ENCODE data around the gene CDH24. TPM values are rescaled to one million over a fixed set of nuclear protein-coding genes. Genes with fewer than 3 reads are reported as not detected.
A peak's percentile ranks its signal among the peaks of the same experiment; 100 is the strongest.

The CDH24 gene
- total RNA-seq, 1 experiment from 2014 or later = 7.9 TPM

GRCh38 chr14:23023795-23024152 is 33.5 kb downstream of the CDH24 start:
- intact Hi-C loops (cut with micrococcal nuclease; ENCODE audit: unreplicated experiment) = no loop called here
- H3K9me3 ChIP-seq = no peaks in the 10 kb centered on the region
- POLR2A ChIA-PET = interaction anchor here (0.6 kb wide), 2 partner anchors 75 to 202 kb away, joined by 4 read pairs; no protein-coding TSS in a partner anchor
- Mint-ChIP-seq H3K4me3 (ENCODE audit: unreplicated experiment) (no peak overlapping the region), H3K4me1 (ENCODE audit: low read depth, unreplicated experiment) (peaks cover 14% of the 10 kb centered on the region), H3K9me3 (ENCODE audit: unreplicated experiment) (no peaks in the 10 kb centered on the region), H3K36me3 (ENCODE audit: insufficient read depth, unreplicated experiment) (peaks cover 41% of the 10 kb centered on the region), H3K27ac (ENCODE audit: unreplicated experiment) (no peak overlapping the region), H3K27me3 (ENCODE audit: insufficient read depth, unreplicated experiment) (no peaks in the 10 kb centered on the region)
- CTCF ChIA-PET = interaction anchor here (1.7 kb wide), 1 partner anchor 29 kb away, joined by 4 read pairs; no protein-coding TSS in a partner anchor
- no peak overlapping the region for H3K4me3 ChIP-seq (ENCODE audit: low read depth, low read length)
- BruUV-seq (replicated peaks) = no TSS peak
- no peaks in the 10 kb centered on the region for H3K27me3 ChIP-seq (replicated peaks; ENCODE audit: control insufficient read depth, insufficient read depth, low read length)
- no peaks in the 10 kb centered on the region for H3K36me3 ChIP-seq (ENCODE audit: control insufficient read depth, insufficient read depth, low read length)
- DNase-seq = no peak
- TF ChIP-seq CTCF (IDR thresholded peaks at IDR 0.05; ENCODE audit: insufficient read depth in 1 of 2, low read depth in 1 of 2, low read length in 1 of 2, severe bottlenecking in 1 of 2, unreplicated experiment in 1 of 2) = no peak
- peaks cover 16% of the 10 kb centered on the region for H3K4me1 ChIP-seq

- POLR2A ChIA-PET = interaction anchor here (0.6 kb wide), 2 partner anchors 75 to 201 kb away, joined by 4 read pairs; no protein-coding TSS in a partner anchor
- no peak overlapping the region for H3K4me3 ChIP-seq (ENCODE audit: low read depth, low read length)
- no TSS peak for BruUV-seq (replicated peaks)
- no peaks in the 10 kb centered on the region for H3K9me3 ChIP-seq
- H3K36me3 ChIP-seq (ENCODE audit: control insufficient read depth, insufficient read depth, low read length) = no peaks in the 10 kb centered on the region
- CTCF ChIA-PET = interaction anchor here (1.7 kb wide), 1 partner anchor 28 kb away, joined by 4 read pairs; no protein-coding TSS in a partner anchor
- intact Hi-C loops (cut with micrococcal nuclease; ENCODE audit: unreplicated experiment) = no loop called here
- no peaks in the 10 kb centered on the region for H3K27me3 ChIP-seq (replicated peaks; ENCODE audit: control insufficient read depth, insufficient read depth, low read length)
- peaks cover 16% of the 10 kb centered on the region for H3K4me1 ChIP-seq
- Mint-ChIP-seq H3K4me1 (ENCODE audit: low read depth, unreplicated experiment) (peaks cover 14% of the 10 kb centered on the region), H3K4me3 (ENCODE audit: unreplicated experiment) (no peak overlapping the region), H3K27ac (ENCODE audit: unreplicated experiment) (peak overlapping the region; percentile 22), H3K27me3 (ENCODE audit: insufficient read depth, unreplicated experiment) (no peaks in the 10 kb centered on the region), H3K36me3 (ENCODE audit: insufficient read depth, unreplicated experiment) (peaks cover 37% of the 10 kb centered on the region), H3K9me3 (ENCODE audit: unreplicated experiment) (no peaks in the 10 kb centered on the region)
- DNase-seq = no peak
- TF ChIP-seq CTCF (IDR thresholded peaks at IDR 0.05; ENCODE audit: insufficient read depth in 1 of 2, low read depth in 1 of 2, low read length in 1 of 2, severe bottlenecking in 1 of 2, unreplicated experiment in 1 of 2) = no peak
Measured at GRCh38 chr14:23023022-23023794, 34.1 kb downstream of the CDH24 start.

- Mint-ChIP-seq H3K27me3 (ENCODE audit: insufficient read depth, unreplicated experiment) (no peaks in the 10 kb centered on the region), H3K9me3 (ENCODE audit: unreplicated experiment) (no peaks in the 10 kb centered on the region), H3K36me3 (ENCODE audit: insufficient read depth, unreplicated experiment) (peaks cover 28% of the 10 kb centered on the region), H3K4me1 (ENCODE audit: low read depth, unreplicated experiment) (peaks cover 14% of the 10 kb centered on the region), H3K4me3 (ENCODE audit: unreplicated experiment) (no peak overlapping the region), H3K27ac (ENCODE audit: unreplicated experiment) (no peak overlapping the region)
- DNase-seq = no peak
- ChIA-PET POLR2A (no interaction called here), CTCF (no interaction called here)
- Histone ChIP-seq H3K36me3 (ENCODE audit: control insufficient read depth, insufficient read depth, low read length) (no peaks in the 10 kb centered on the region), H3K27me3 (replicated peaks; ENCODE audit: control insufficient read depth, insufficient read depth, low read length) (no peaks in the 10 kb centered on the region), H3K9me3 (no peaks in the 10 kb centered on the region), H3K4me3 (ENCODE audit: low read depth, low read length) (no peak overlapping the region), H3K4me1 (peaks cover 16% of the 10 kb centered on the region)
- intact Hi-C loops (cut with micrococcal nuclease; ENCODE audit: unreplicated experiment) = no loop called here
- no peak for TF ChIP-seq CTCF (IDR thresholded peaks at IDR 0.05; ENCODE audit: insufficient read depth in 1 of 2, low read depth in 1 of 2, low read length in 1 of 2, severe bottlenecking in 1 of 2, unreplicated experiment in 1 of 2)
- no TSS peak for BruUV-seq (replicated peaks)
Measured at GRCh38 chr14:23021889-23022442, 35.4 kb downstream of the CDH24 start.
